Measurements from ENCODE around the gene GALNT17.
A peak's percentile ranks its signal among the peaks of the same experiment; 100 is the strongest.
"Not testable (repeated sequence)": the region's sequence is repeated elsewhere in the genome, so short reads cannot be mapped to it uniquely, and the experiment has no call there.

The GALNT17 gene

DNA sequence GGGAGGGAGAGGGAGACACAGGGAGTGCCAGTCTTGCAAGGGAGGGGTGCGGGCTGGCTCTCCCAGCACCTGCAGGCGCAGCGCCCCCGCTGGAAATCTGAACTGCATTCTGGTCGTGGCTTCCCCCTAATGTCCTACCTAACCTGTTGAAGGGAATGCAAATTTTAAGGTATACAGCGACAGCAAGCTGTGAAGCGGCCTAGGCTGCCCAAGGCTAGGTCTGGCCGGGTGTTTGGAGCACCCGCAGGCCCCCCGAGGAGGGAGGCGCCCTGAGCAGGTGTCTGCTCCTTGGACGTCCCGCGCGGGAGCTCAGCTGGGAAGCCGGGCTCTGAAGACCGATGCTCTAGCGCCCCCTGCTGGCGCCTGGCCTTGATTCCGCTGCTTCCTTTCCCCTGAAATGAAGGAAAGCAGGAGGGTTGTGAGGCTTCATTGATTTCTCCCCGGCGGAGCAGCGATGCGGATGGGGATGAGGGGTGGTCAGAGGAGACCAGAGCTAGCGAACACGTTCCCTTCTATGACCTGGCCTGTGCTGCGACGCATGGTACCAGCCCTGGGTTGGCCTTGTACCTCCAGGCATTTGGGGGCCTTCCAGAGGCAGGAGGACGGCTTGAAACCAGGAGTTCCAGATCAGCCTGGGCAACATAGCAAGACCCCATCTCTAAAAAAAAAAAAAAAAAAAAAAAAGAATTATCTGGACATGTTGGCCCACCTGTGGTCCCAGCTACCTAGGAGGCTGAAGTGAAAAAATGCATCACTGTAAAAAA, 601.3 kb downstream of the GALNT17 start:
- TF ChIP-seq, protein P1, sequence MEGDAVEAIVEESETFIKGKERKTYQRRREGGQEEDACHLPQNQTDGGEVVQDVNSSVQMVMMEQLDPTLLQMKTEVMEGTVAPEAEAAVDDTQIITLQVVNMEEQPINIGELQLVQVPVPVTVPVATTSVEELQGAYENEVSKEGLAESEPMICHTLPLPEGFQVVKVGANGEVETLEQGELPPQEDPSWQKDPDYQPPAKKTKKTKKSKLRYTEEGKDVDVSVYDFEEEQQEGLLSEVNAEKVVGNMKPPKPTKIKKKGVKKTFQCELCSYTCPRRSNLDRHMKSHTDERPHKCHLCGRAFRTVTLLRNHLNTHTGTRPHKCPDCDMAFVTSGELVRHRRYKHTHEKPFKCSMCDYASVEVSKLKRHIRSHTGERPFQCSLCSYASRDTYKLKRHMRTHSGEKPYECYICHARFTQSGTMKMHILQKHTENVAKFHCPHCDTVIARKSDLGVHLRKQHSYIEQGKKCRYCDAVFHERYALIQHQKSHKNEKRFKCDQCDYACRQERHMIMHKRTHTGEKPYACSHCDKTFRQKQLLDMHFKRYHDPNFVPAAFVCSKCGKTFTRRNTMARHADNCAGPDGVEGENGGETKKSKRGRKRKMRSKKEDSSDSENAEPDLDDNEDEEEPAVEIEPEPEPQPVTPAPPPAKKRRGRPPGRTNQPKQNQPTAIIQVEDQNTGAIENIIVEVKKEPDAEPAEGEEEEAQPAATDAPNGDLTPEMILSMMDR (IDR thresholded peaks at IDR 0.05; ENCODE audit: control insufficient read depth, insufficient read depth, low read depth, low read length, missing control alignments): peak; percentile 94
- no peak overlapping the region for H3K4me3 ChIP-seq (ENCODE audit: control insufficient read depth, low read depth, low read length)
- DNase-seq (ENCODE audit: low read depth): no peak

DNA sequence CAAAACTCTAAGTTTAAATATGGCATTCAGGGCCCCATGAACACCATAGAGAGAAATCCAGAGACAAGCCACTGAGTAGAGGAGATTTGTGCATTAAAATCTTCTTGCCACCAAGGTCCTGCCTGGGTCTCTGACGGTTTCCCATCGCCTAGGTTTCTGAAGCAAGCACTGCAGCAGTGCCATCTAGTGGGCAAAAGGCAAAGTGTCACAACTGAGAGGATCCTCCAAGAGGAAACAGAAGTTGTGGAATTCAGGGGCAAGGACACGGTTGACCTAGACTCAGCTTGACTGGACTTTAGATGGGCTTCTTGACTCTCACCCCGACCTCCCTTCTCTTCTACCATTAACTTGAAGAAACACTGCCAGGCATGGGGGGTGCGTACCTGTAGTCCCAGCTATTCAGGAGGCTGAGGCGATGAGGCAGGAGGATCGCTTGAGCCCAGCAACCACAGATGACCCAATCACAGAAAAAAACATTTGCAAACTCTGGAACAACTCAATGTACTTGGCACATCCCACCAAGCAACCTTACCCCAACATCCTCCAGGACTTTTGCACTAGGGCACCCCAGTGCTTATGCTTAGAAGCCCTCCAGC, 604.1 kb downstream of the GALNT17 start:
- H3K4me3 ChIP-seq (ENCODE audit: control insufficient read depth, low read depth, low read length): no peak overlapping the region
- TF ChIP-seq, protein P1 (IDR thresholded peaks at IDR 0.05; ENCODE audit: control insufficient read depth, insufficient read depth, low read depth, low read length, missing control alignments): peak; percentile 91
- DNase-seq (ENCODE audit: low read depth): peak; percentile 28

DNA sequence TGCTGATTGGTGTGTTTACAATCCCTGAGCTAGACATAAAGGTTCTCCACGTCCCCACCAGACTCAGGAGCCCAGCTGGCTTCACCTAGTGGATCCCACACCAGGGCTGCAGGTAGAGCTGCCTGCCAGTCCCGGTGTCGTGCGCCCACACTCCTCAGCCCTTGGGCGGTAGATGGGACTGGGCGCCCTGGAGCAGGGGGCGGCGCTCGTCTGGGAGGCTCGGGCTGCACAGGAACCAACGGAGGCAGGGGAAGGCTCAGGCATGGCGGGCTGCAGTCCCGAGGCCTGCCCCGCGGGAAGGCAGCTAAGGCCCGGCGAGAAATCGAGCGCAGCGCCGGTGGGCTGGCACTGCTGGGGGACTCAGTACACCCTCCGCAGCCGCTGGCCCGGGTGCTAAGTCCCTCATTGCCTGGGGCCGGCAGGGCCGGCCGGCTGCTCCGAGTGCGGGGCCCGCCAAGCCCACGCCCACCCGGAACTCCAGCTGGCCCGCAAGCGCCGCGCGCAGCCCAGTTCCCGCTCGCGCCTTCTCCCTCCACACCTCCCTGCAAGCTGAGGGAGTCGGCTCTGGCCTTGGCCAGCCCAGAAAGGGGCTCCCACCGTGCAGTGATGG, 606.1 kb downstream of the GALNT17 start:
- H3K4me3 ChIP-seq (ENCODE audit: control insufficient read depth, low read depth, low read length); DNase-seq (ENCODE audit: low read depth): not testable (repeated sequence)

DNA sequence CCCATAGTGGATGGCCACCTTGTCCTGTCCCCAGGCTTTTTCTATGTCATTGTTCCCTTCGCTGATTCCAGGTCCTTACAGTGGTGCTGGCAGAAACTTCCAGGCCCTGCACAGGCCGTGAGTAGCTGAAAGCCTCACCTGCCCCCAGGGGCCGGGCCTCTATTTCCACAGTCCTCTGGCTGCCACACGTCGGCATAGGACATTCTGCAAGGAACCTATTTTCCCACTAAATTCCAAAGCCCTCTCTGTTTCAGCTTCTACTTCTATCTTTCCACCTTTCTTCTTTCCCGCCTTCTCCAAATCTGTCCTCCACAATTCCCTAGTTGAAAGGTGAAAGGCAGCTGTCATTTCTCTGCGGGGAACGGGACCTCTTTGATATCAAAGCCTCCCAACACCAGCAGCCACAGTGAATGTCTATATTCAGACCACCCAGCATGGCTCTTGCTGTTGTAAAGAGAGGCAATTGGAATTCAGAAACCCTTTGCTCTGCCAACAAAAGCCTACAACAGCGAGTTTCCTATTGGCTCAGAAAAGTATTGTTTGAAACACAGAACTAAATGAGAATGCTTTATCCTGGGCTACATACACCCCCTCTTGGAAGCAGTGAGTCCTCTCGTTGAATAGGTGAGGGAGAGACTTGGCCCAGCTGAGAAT, 607.7 kb downstream of the GALNT17 start:
- no peak for DNase-seq (ENCODE audit: low read depth)
- no peak overlapping the region for H3K4me3 ChIP-seq (ENCODE audit: control insufficient read depth, low read depth, low read length)
- TF ChIP-seq, protein P1 (IDR thresholded peaks at IDR 0.05; ENCODE audit: control insufficient read depth, insufficient read depth, low read depth, low read length, missing control alignments): no peak

DNA sequence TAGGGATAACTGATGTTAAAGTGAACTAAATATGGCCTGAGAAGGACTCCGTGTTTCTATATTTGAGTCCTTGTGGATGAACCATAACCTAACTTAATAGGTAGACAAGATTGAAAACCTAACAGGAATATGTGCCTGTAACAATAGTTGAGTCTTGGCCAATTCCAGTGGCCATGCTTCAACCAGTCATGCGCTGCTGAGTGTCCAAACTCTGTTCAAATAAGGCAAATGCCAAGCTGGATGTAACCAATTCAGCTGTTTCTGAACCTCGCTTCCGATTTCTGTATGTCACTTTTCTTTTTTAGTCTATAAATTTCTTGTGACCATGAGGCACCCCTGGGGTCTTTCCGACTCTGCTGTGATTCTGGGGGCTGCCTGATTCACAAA, 608.2 kb downstream of the GALNT17 start:
- TF ChIP-seq, protein P1 (IDR thresholded peaks at IDR 0.05; ENCODE audit: control insufficient read depth, insufficient read depth, low read depth, low read length, missing control alignments): no peak
- DNase-seq (ENCODE audit: low read depth): no peak
- no peak overlapping the region for H3K4me3 ChIP-seq (ENCODE audit: control insufficient read depth, low read depth, low read length)

DNA sequence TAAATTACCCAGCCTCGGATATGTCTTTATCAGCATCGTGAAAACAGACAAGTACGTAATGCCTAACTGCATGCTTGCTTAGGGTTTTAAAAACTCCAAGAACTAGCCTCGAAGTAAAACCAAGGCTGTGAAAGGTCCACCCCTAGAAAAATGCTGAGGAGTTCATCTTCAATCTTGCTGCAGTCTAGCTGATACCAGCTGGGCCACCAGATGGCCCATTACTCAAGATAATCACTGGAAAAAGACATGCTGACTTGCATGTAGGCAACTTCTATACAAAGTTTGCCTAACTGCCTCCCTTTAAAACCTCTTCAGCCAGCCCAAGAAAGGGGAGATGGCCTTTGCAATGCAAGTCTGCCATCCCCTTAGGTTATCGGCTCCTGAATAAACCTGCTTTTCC, 614.1 kb downstream of the GALNT17 start:
- TF ChIP-seq, protein P1 (IDR thresholded peaks at IDR 0.05; ENCODE audit: control insufficient read depth, insufficient read depth, low read depth, low read length, missing control alignments): no peak
- no peak for DNase-seq (ENCODE audit: low read depth)

DNA sequence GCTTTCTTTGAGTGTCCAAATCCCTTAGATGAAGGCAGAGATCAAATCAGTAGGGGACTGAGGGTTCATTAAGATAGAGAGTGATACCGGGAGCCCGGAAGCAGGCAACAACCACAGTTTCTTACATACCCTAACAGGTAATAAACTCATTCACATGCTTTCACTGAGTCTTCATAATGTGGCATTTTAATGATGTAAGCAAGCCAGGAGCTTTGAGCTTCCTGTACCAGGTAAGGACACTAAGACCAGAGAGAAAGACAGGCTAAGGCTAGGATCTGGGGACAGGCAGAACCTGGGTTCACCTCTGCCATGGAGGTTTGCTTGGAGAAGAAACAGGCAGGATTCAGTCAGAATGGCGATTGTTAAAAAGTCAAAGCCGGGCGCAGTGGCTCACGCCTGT, 618.3 kb downstream of the GALNT17 start:
- DNase-seq (ENCODE audit: low read depth): no peak
- TF ChIP-seq, protein P1 (IDR thresholded peaks at IDR 0.05; ENCODE audit: control insufficient read depth, insufficient read depth, low read depth, low read length, missing control alignments): no peak
- H3K4me3 ChIP-seq (ENCODE audit: control insufficient read depth, low read depth, low read length): no peak overlapping the region

More for the DNA sequence above, 614.1 kb downstream of the GALNT17 start:
- no peak overlapping the region for H3K4me3 ChIP-seq (ENCODE audit: control insufficient read depth, low read depth, low read length)
